HCT116 (cell line): Measurements from ENCODE around the gene CEMP1. TPM values are rescaled to one million over a fixed set of nuclear protein-coding genes. Genes with fewer than 3 reads are reported as not detected.

Experiments used
- ATAC-seq: fragments of 200-7000 bp; cut with Tn5 transposase; 2 replicates; pipeline ENCODE4 v1.9.1; 2020; ENCODE audit warnings: mild to moderate bottlenecking, moderate library complexity
- BruUV-seq: library from RNA; stranded (reverse); fragments of 400-500 nt; replicated peaks from 2 replicates; lab custom pipeline; 2021; lab: Mats Ljungman, UMichigan
- CTCF ChIA-PET: fragments of 300-600 bp; sonication (Branson Sonifier 250); formaldehyde crosslinking; loops from one replicate; lab custom pipeline; 2021; ENCODE audit warnings: antibody characterized with exemption; lab: Charles Lee
- POLR2A ChIA-PET: fragments of 300-600, 350-600 bp; sonication (Branson Sonifier 250); formaldehyde crosslinking; loops from one replicate; lab custom pipeline; 2021; ENCODE audit warnings: antibody characterized with exemption; lab: Charles Lee
- RAD21 ChIA-PET, 2 experiments: fragments of 300-600 bp; sonication (Branson Sonifier 250); formaldehyde crosslinking; loops; one replicate each; lab custom pipeline; 2023; ENCODE audit warnings: low total read pairs in 2 of 2; ENCODE audit not compliant: uncharacterized antibody in 2 of 2, unreplicated experiment in 2 of 2, low non-redundant PET in 1 of 2; lab: Charles Lee
- DNase-seq: peaks from one replicate; pipeline ENCODE4 v3.0.0-alpha.2; 2010; ENCODE audit warnings: low read depth, low spot score
- H2AFZ ChIP-seq: fragments of 200-600 bp; shearing (Covaris generic), sonication (generic); 2 replicates; pipeline ENCODE4 v1.6.1; 2017; ENCODE audit warnings: low read depth, mixed run types, mixed read lengths, antibody characterized with exemption, low read length; ENCODE audit not compliant: poor library complexity, severe bottlenecking
- H3K27ac ChIP-seq: 2 replicates; pipeline ENCODE4 v1.5.1; 2012; ENCODE audit warnings: low read depth, low read length
- H3K27me3 ChIP-seq: fragments of 200-600 bp; sonication (generic); 2 replicates; pipeline ENCODE4 v1.6.1; 2016; ENCODE audit warnings: mixed run types, low read length, mixed read lengths; ENCODE audit not compliant: insufficient read depth
- H3K36me3 ChIP-seq, 2 experiments: fragments of 200-500 bp in 1 of 2; fragments of 200-600 bp in 1 of 2; sonication (Bioruptor generic) in 1 of 2; sonication (generic) in 1 of 2; 2 replicates each; pipeline versions ENCODE4 v1.5.1 to v1.6.1; 2014 to 2016; ENCODE audit warnings: low read length in 2 of 2, inconsistent platforms in 1 of 2, mixed read lengths in 1 of 2, mixed run types in 1 of 2; ENCODE audit not compliant: insufficient read depth in 2 of 2, control insufficient read depth in 1 of 2
- H3K4me1 ChIP-seq, 2 experiments: fragments of 200-600 bp in 1 of 2; sonication (generic) in 1 of 2; 2 replicates each; pipeline versions ENCODE4 v1.5.1 to v1.6.1; 2012 to 2017; ENCODE audit warnings: low read length in 2 of 2, inconsistent platforms in 1 of 2, mild to moderate bottlenecking in 1 of 2, mixed read lengths in 1 of 2, mixed run types in 1 of 2, moderate library complexity in 1 of 2; ENCODE audit not compliant: insufficient read depth in 2 of 2, control insufficient read depth in 1 of 2
- H3K4me2 ChIP-seq: fragments of 200-600 bp; sonication (generic); 2 replicates; pipeline ENCODE4 v1.6.1; 2017; ENCODE audit warnings: mixed run types, low read length, mixed read lengths
- H3K4me3 ChIP-seq, 2 experiments: fragments of 200-600 bp in 1 of 2; sonication (generic) in 1 of 2; replicated peaks in 1 of 2; 2 replicates each; pipeline ENCODE4 v1.5.1; 2011 to 2016; ENCODE audit warnings: low read length in 2 of 2, control low read depth in 1 of 2, low read depth in 1 of 2, mild to moderate bottlenecking in 1 of 2, mixed read lengths in 1 of 2, mixed run types in 1 of 2
- H3K79me2 ChIP-seq: fragments of 200-600 bp; sonication (generic); 2 replicates; pipeline ENCODE4 v1.6.1; 2017; ENCODE audit warnings: mild to moderate bottlenecking, mixed run types, low read length, moderate library complexity, mixed read lengths; ENCODE audit not compliant: insufficient read depth
- H3K9ac ChIP-seq: fragments of 200-600 bp; sonication (generic); 2 replicates; pipeline ENCODE4 v1.6.1; 2016; ENCODE audit warnings: low read length, mixed read lengths
- H3K9me2 ChIP-seq: fragments of 200-600 bp; sonication (generic), shearing (Covaris generic); 2 replicates; pipeline ENCODE4 v1.6.1; 2017; ENCODE audit warnings: mixed run types, mild to moderate bottlenecking, moderate library complexity; ENCODE audit not compliant: insufficient read depth
- H3K9me3 ChIP-seq, 2 experiments: fragments of 200-500 bp in 1 of 2; fragments of 200-600 bp in 1 of 2; sonication (Bioruptor generic) in 1 of 2; sonication (generic) in 1 of 2; 2 replicates each; pipeline ENCODE4 v1.6.1; 2014 to 2017; ENCODE audit warnings: low read length in 2 of 2, mixed read lengths in 2 of 2, inconsistent platforms in 1 of 2, low read depth in 1 of 2, mild to moderate bottlenecking in 1 of 2, mixed run types in 1 of 2, moderate library complexity in 1 of 2; ENCODE audit not compliant: control insufficient read depth in 1 of 2, insufficient read depth in 1 of 2
- H4K20me1 ChIP-seq: fragments of 200-600 bp; sonication (generic), shearing (Covaris generic); 2 replicates; pipeline ENCODE4 v1.6.1; 2017; ENCODE audit warnings: mixed run types, mild to moderate bottlenecking, moderate library complexity; ENCODE audit not compliant: insufficient read depth
- CBX3 ChIP-seq: IDR thresholded peaks from 2 replicates; pipeline ENCODE4 v1.6.1; 2012; ENCODE audit warnings: low read depth
- CEBPB ChIP-seq: IDR thresholded peaks from 2 replicates; pipeline ENCODE4 v1.6.1; 2012; ENCODE audit warnings: low read depth
- EZH2 ChIP-seq: fragments of 200-600 bp; sonication (generic); IDR thresholded peaks from 2 replicates; pipeline ENCODE4 v1.6.1; 2017; ENCODE audit warnings: antibody characterized with exemption, mixed run types
- EZH2phosphoT487 ChIP-seq: fragments of 200-600 bp; IDR thresholded peaks from 2 replicates; pipeline ENCODE4 v1.6.1; 2018; ENCODE audit warnings: antibody characterized with exemption, borderline replicate concordance
- FOSL1 ChIP-seq: IDR thresholded peaks from 2 replicates; pipeline ENCODE4 v1.6.1; 2012; ENCODE audit warnings: low read depth
- JUND ChIP-seq: IDR thresholded peaks from 2 replicates; pipeline ENCODE4 v1.6.1; 2012
- POLR2AphosphoS5 ChIP-seq: IDR thresholded peaks from 2 replicates; pipeline ENCODE4 v1.6.1; 2011; ENCODE audit warnings: mild to moderate bottlenecking, low read depth, low read length, moderate library complexity
- RAD21 ChIP-seq: IDR thresholded peaks from 2 replicates; pipeline ENCODE4 v1.6.1; 2012; ENCODE audit warnings: low read depth, mild to moderate bottlenecking
- SP1 ChIP-seq: IDR thresholded peaks from 2 replicates; pipeline ENCODE4 v1.6.1; 2012; ENCODE audit warnings: low read depth
- SRF ChIP-seq: IDR thresholded peaks from 2 replicates; pipeline ENCODE4 v1.6.1; 2012; ENCODE audit warnings: low read depth
- TCF7L2 ChIP-seq: IDR thresholded peaks from 2 replicates; pipeline ENCODE4 v1.7.0; 2011; ENCODE audit warnings: borderline replicate concordance, inconsistent platforms; ENCODE audit not compliant: insufficient read depth, insufficient read length; ENCODE audit errors: extremely low read depth
- ZFX ChIP-seq: fragments of 450-650 bp; IDR thresholded peaks from 2 replicates; pipeline ENCODE4 v1.6.1; 2017
- ZNF274 ChIP-seq: fragments of 200-500 bp; sonication (Bioruptor generic); IDR thresholded peaks from 2 replicates; pipeline ENCODE4 v1.6.1; 2014; ENCODE audit warnings: mild to moderate bottlenecking, low read depth, low read length, inconsistent platforms
- intact Hi-C: fragments of 100-400 bp; cut with micrococcal nuclease; formaldehyde crosslinking; loops from 2 replicates; pipeline ENCODE4 v1.10.0; 2022
- total RNA-seq: library from RNA; stranded (reverse); gene quantifications from one replicate; pipeline ENCODE4 v1.2.1, GENCODE V29; 2021; ENCODE audit not compliant: unreplicated experiment
- TF ChIP-seq, protein P1 (sequence below): IDR thresholded peaks from 2 replicates; pipeline ENCODE4 v1.6.1; 2011; ENCODE audit warnings: mild to moderate bottlenecking, low read length, moderate library complexity; ENCODE audit not compliant: insufficient replicate concordance; ENCODE audit errors: extremely low read depth

The CEMP1 gene
- total RNA-seq, 1 experiment from 2014 or later: 0.32 TPM

DNA sequence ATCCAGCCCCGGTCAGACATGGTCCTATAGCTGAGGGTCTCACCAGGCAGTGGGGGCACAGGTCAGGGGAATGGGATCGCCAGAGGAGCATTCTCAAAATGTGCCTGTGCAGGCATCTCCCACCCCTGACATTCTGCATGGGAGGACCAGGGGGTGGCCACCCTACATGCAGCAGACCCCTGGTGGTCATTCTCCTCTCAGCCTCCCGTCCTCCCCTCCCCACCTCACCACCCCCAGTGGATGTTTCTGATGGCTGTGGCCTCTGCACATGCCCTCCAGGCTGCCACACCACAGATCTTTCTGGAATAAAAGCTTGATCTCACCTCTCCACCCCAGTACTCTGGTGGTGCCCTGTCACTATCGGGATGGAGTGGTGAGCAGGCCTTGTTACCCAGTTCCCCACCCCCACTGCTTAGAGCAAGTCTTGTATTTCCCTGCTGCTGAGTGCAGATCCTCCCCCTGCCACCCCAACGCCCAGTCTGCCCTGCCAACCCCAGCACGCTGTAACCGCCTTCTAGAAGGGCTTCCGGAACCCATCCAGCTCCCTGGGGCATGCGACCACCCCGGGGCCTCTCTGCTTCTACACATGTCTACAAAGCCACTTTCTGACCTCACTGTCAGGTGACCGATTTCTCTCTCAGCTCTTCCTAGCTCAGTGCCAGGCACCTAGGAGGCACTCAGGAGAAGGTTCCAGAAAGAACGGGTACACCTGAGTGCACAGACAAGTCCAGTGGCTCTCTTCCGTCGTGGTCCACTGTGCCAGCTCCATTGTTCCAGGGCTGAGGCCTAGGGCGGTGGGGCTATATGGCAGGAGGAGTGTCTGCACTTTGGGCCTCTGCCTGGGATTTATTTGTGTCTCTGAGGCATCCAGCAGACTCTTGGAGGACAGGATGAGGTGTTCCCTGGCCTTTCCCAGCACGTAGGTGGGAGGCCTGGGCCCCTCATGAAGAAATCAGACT lies 47.0 kb downstream of the CEMP1 start:
- no peak overlapping the region for H3K27ac ChIP-seq
- BruUV-seq: no TSS peak
- H3K4me2 ChIP-seq: no peak overlapping the region
- ChIA-PET CTCF (no interaction called here), POLR2A (no interaction called here)
- no peak for ATAC-seq
- H3K9me2 ChIP-seq: no peaks in the 10 kb centered on the region
- no peak for DNase-seq
- TF ChIP-seq RAD21 (no peak), EZH2phosphoT487 (no peak), POLR2AphosphoS5 (no peak), SRF (no peak), TCF7L2 (no peak), JUND (no peak), CBX3 (no peak), ZNF274 (no peak), CEBPB (no peak), EZH2 (no peak), FOSL1 (no peak), SP1 (no peak), ZFX (no peak)
- TF ChIP-seq, protein P1, sequence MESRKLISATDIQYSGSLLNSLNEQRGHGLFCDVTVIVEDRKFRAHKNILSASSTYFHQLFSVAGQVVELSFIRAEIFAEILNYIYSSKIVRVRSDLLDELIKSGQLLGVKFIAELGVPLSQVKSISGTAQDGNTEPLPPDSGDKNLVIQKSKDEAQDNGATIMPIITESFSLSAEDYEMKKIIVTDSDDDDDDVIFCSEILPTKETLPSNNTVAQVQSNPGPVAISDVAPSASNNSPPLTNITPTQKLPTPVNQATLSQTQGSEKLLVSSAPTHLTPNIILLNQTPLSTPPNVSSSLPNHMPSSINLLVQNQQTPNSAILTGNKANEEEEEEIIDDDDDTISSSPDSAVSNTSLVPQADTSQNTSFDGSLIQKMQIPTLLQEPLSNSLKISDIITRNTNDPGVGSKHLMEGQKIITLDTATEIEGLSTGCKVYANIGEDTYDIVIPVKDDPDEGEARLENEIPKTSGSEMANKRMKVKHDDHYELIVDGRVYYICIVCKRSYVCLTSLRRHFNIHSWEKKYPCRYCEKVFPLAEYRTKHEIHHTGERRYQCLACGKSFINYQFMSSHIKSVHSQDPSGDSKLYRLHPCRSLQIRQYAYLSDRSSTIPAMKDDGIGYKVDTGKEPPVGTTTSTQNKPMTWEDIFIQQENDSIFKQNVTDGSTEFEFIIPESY: no peak
- TF ChIP-seq, all 23 proteins: peak for 0
- Histone ChIP-seq H3K4me1 (no peaks in the 10 kb centered on the region), H3K79me2 (peaks cover 9% of the 10 kb centered on the region; the same call in 1 of the 2 replicates), H3K9me3 (no peaks in the 10 kb centered on the region), H3K27me3 (no peaks in the 10 kb centered on the region), H4K20me1 (no peaks in the 10 kb centered on the region), H3K36me3 (no peaks in the 10 kb centered on the region), H2AFZ (no peak overlapping the region), H3K9ac (no peak overlapping the region), H3K4me3 (no peak overlapping the region)
- intact Hi-C loops: no loop called here
- RAD21 ChIA-PET: no interaction called here
